PC-3 (cell line): ENCODE results near the gene DUOX2. TPM values are rescaled to one million over a fixed set of nuclear protein-coding genes. Genes with fewer than 3 reads are reported as not detected.

Experiments
- ATAC-seq: fragments of 200-7000 bp; cut with Tn5 transposase; 2 replicates; pipeline ENCODE4 v1.9.1; 2020; ENCODE audit warnings: mild to moderate bottlenecking, moderate library complexity
- BruUV-seq: library from RNA; stranded (reverse); fragments of 400-500 nt; replicated peaks from 2 replicates; lab custom pipeline; 2021; lab: Mats Ljungman, UMichigan
- CTCF ChIA-PET: fragments of 300-600 bp; sonication (Branson Sonifier 250); formaldehyde crosslinking; loops from one replicate; lab custom pipeline; 2022; ENCODE audit warnings: antibody characterized with exemption; lab: Charles Lee
- POLR2A ChIA-PET: fragments of 300-600 bp; sonication (Branson Sonifier 250); formaldehyde crosslinking; loops from one replicate; lab custom pipeline; 2022; ENCODE audit warnings: antibody characterized with exemption; ENCODE audit not compliant: unreplicated experiment; lab: Charles Lee
- DNase-seq: peaks from one replicate; pipeline ENCODE4 v3.0.0-alpha.2; 2015
- H2AFZ ChIP-seq: fragments of 300-600 bp; sonication (generic); 2 replicates; pipeline ENCODE4 v1.6.0; 2016; ENCODE audit warnings: antibody characterized with exemption, low read length
- H3F3A ChIP-seq: fragments of 300-600 bp; sonication (generic); one replicate; pipeline ENCODE4 v1.6.0; 2017; ENCODE audit warnings: antibody characterized with exemption, low read length, control low read depth, mild to moderate bottlenecking; ENCODE audit not compliant: unreplicated experiment
- H3K27ac ChIP-seq: fragments of 300-600 bp; sonication (generic); 2 replicates; pipeline ENCODE4 v1.5.1; 2016; ENCODE audit warnings: mild to moderate bottlenecking, low read length
- H3K27me3 ChIP-seq: fragments of 300-600 bp; sonication (generic); 2 replicates; pipeline ENCODE4 v1.6.1; 2016; ENCODE audit warnings: low read length, mixed read lengths
- H3K36me3 ChIP-seq: fragments of 300-600 bp; sonication (generic); 2 replicates; pipeline ENCODE4 v1.6.1; 2016; ENCODE audit warnings: low read depth, mixed run types, low read length, mixed read lengths
- H3K4me1 ChIP-seq: fragments of 300-600 bp; sonication (generic); 2 replicates; pipeline ENCODE4 v1.5.1; 2016; ENCODE audit warnings: low read length; ENCODE audit not compliant: insufficient read depth
- H3K4me2 ChIP-seq: fragments of 300-600 bp; sonication (generic); 2 replicates; pipeline ENCODE4 v1.6.0; 2016; ENCODE audit warnings: low read length
- H3K4me3 ChIP-seq: fragments of 300-600 bp; sonication (generic); 2 replicates; pipeline ENCODE4 v1.5.1; 2016; ENCODE audit warnings: mild to moderate bottlenecking, low read length, mixed read lengths
- H3K79me2 ChIP-seq: fragments of 300-600 bp; sonication (generic); 2 replicates; pipeline ENCODE4 v1.6.1; 2017; ENCODE audit warnings: low read length, mixed read lengths
- H3K9ac ChIP-seq: fragments of 300-600 bp; sonication (generic); 2 replicates; pipeline ENCODE4 v1.6.0; 2016; ENCODE audit warnings: mild to moderate bottlenecking, low read length
- H3K9me2 ChIP-seq: fragments of 300-600 bp; sonication (generic); replicated peaks from 2 replicates; pipeline ENCODE4 v1.6.1; 2016; ENCODE audit warnings: mixed run types, low read length, mixed read lengths
- H3K9me3 ChIP-seq: fragments of 300-600 bp; sonication (generic); 2 replicates; pipeline ENCODE4 v1.6.1; 2016; ENCODE audit warnings: low read length, mixed read lengths
- H4K20me1 ChIP-seq: fragments of 300-600 bp; sonication (generic); 2 replicates; pipeline ENCODE4 v1.6.1; 2016; ENCODE audit warnings: low read length, mixed read lengths
- CTCF ChIP-seq: fragments of 300-600 bp; sonication (generic); conservative IDR thresholded peaks from 2 replicates; pipeline ENCODE4 v1.5.1; 2017; ENCODE audit warnings: antibody characterized with exemption, low read depth, mild to moderate bottlenecking, low read length
- EZH2 ChIP-seq: fragments of 300-600 bp; sonication (generic); IDR thresholded peaks from one replicate; pipeline ENCODE4 v1.6.1; 2017; ENCODE audit warnings: antibody characterized with exemption, mild to moderate bottlenecking, low read length; ENCODE audit not compliant: unreplicated experiment
- EZH2phosphoT487 ChIP-seq: fragments of 300-600 bp; sonication (generic); IDR thresholded peaks from 2 replicates; pipeline ENCODE4 v1.6.1; 2018; ENCODE audit warnings: mild to moderate bottlenecking, antibody characterized with exemption, low read length, borderline replicate concordance
- intact Hi-C: fragments of 100-400 bp; cut with micrococcal nuclease; formaldehyde crosslinking; loops from 2 replicates; pipeline ENCODE4 v1.9.0; 2023
- total RNA-seq: library from RNA; depleted of rRNA; stranded (reverse); fragments of >200 nt; gene quantifications from 2 replicates; pipeline ENCODE4 v1.2.3, GENCODE V29; 2014

DUOX2 gene
- total RNA-seq, 1 experiment from 2014 or later = not detected

GRCh38 chr15:45143056-45143455 is 29.1 kb upstream of the DUOX2 start:
- TF ChIP-seq EZH2phosphoT487 = no peak
- no peak for TF ChIP-seq CTCF
- TF ChIP-seq EZH2 = no peak
- no peak for ATAC-seq
- Histone ChIP-seq H3K79me2 (no peaks in the 10 kb centered on the region), H3K36me3 (no peaks in the 10 kb centered on the region), H4K20me1 (no peaks in the 10 kb centered on the region), H2AFZ (no peak overlapping the region), H3K9ac (no peak overlapping the region), H3K27ac (no peak overlapping the region), H3K27me3 (no peaks in the 10 kb centered on the region), H3K4me3 (no peak overlapping the region), H3K4me2 (no peak overlapping the region), H3F3A (no peaks in the 10 kb centered on the region), H3K9me3 (no peaks in the 10 kb centered on the region), H3K9me2 (no peaks in the 10 kb centered on the region), H3K4me1 (peaks cover 6% of the 10 kb centered on the region)
- intact Hi-C loops = no loop called here
- no peak for DNase-seq
- CTCF ChIA-PET = no interaction called here
- POLR2A ChIA-PET = no interaction called here
- no TSS peak for BruUV-seq

- no peaks in the 10 kb centered on the region for H3K9me3 ChIP-seq
- ATAC-seq = no peak
- H3K4me1 ChIP-seq = no peaks in the 10 kb centered on the region
- no peak for TF ChIP-seq EZH2
- TF ChIP-seq EZH2phosphoT487 = no peak
- TF ChIP-seq CTCF = no peak
- no peak for DNase-seq
- no peaks in the 10 kb centered on the region for H3K27me3 ChIP-seq
- no TSS peak for BruUV-seq
- no peak overlapping the region for H3K4me2 ChIP-seq
- no peak overlapping the region for H3K9ac ChIP-seq
- no peaks in the 10 kb centered on the region for H3K36me3 ChIP-seq
- no peaks in the 10 kb centered on the region for H3K9me2 ChIP-seq
- no peak overlapping the region for H3K27ac ChIP-seq
- ChIA-PET CTCF (interaction anchor here (1.5 kb wide), 1 partner anchor 23 kb away, joined by 5 read pairs; no protein-coding TSS in a partner anchor), POLR2A (no interaction called here)
- intact Hi-C loops = no loop called here
- H2AFZ ChIP-seq = no peak overlapping the region
- no peaks in the 10 kb centered on the region for H4K20me1 ChIP-seq
- no peak overlapping the region for H3K4me3 ChIP-seq
- H3F3A ChIP-seq = no peaks in the 10 kb centered on the region
- no peaks in the 10 kb centered on the region for H3K79me2 ChIP-seq
Measured at GRCh38 chr15:45141386-45141785, 27.4 kb upstream of the DUOX2 start.

DNA sequence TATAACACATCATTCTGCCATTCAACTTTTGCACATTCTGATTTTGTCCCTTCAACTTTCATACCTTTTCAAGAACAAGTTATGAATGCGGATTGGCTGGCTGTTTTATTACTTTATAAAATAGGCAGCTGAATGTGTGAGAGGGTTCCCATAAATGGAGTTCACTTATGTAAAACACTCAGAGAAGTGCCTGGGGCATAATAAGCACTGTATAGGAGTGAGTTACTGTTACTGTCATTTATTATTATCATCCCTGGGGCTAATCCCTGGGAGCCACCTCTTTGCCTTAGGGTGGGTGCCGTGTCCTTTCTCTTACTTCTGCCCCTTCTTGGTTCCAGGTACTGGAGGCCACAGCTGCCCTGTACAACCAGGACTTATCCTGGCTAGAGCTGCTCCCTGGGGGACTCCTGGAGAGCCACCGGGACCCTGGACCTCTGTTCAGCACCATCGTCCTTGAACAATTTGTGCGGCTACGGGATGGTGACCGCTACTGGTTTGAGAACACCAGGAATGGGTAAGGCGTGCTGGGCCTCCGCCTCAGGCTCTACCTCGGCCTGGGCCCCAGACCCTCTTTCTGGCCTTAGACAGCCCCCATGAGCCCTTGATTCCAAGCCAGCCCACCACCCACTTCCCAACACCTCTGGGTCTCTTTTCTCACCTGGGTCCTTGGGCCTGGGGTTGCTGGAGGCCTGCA is 26.7 kb upstream of the DUOX2 start:
- Histone ChIP-seq H3K9me3 (no peaks in the 10 kb centered on the region), H3F3A (no peaks in the 10 kb centered on the region), H3K9ac (no peak overlapping the region), H2AFZ (no peak overlapping the region), H3K4me3 (no peak overlapping the region), H3K4me2 (no peak overlapping the region), H3K79me2 (no peaks in the 10 kb centered on the region), H3K9me2 (no peaks in the 10 kb centered on the region), H3K27ac (no peak overlapping the region), H3K36me3 (no peaks in the 10 kb centered on the region), H3K4me1 (no peaks in the 10 kb centered on the region), H4K20me1 (no peaks in the 10 kb centered on the region), H3K27me3 (no peaks in the 10 kb centered on the region)
- ATAC-seq (no peak), DNase-seq (no peak)
- BruUV-seq = no TSS peak
- intact Hi-C loops = no loop called here
- no peak for TF ChIP-seq EZH2phosphoT487
- no peak for TF ChIP-seq CTCF
- no peak for TF ChIP-seq EZH2
- CTCF ChIA-PET = interaction anchor here (1.4 kb wide), 1 partner anchor 14 kb away, joined by 3 read pairs; no protein-coding TSS in a partner anchor
- POLR2A ChIA-PET = no interaction called here
